Thymus (tissue), 11 donors: ENCODE results near the gene ZKSCAN5. TPM values are rescaled to one million over a fixed set of nuclear protein-coding genes. Genes with fewer than 3 reads are reported as not detected.
"Not testable (repeated sequence)": the region's sequence is repeated elsewhere in the genome, so short reads cannot be mapped to it uniquely, and the experiment has no call there.

Experiments used
- DNase-seq, 9 donors: peaks; one replicate each; pipeline ENCODE4 v3.0.0-alpha.2; 2013; ENCODE audit warnings: low spot score in 9 of 9, low read depth in 6 of 9, missing footprints in 1 of 9
- H3K27ac ChIP-seq, 2 donors: one replicate each; pipeline ENCODE4 v1.5.1; 2013; ENCODE audit warnings: control low read depth in 1 of 2, low read depth in 1 of 2, low read length in 1 of 2, mild to moderate bottlenecking in 1 of 2, moderate library complexity in 1 of 2
- H3K27me3 ChIP-seq, 2 donors: one replicate each; pipeline ENCODE4 v1.5.1; 2013; ENCODE audit warnings: low read length in 1 of 2; ENCODE audit not compliant: control insufficient read depth in 2 of 2, insufficient read depth in 1 of 2
- H3K36me3 ChIP-seq, 2 donors: one replicate each; pipeline ENCODE4 v1.5.1; 2013; ENCODE audit warnings: low read length in 1 of 2, mild to moderate bottlenecking in 1 of 2, moderate library complexity in 1 of 2; ENCODE audit not compliant: control insufficient read depth in 2 of 2, insufficient read depth in 2 of 2
- H3K4me1 ChIP-seq, 2 donors: one replicate each; pipeline ENCODE4 v1.5.1; 2013; ENCODE audit warnings: low read length in 2 of 2; ENCODE audit not compliant: control insufficient read depth in 2 of 2, insufficient read depth in 2 of 2
- H3K4me3 ChIP-seq, 2 donors: one replicate each; pipeline ENCODE4 v1.5.1; 2013; ENCODE audit warnings: low read length in 2 of 2, control low read depth in 1 of 2, mild to moderate bottlenecking in 1 of 2
- H3K9me3 ChIP-seq, 2 donors: one replicate each; pipeline ENCODE4 v1.5.1; 2013; ENCODE audit warnings: low read length in 1 of 2, mild to moderate bottlenecking in 1 of 2; ENCODE audit not compliant: control insufficient read depth in 2 of 2, insufficient read depth in 1 of 2
- WGBS: extraction: QIAGEN DNeasy Blood & Tissue Kit; methylation state at CpG from one replicate; pipeline ENCODE4 v1.1.7; 2013; 5-methylcytosine and 5-hydroxymethylcytosine counted together
- polyA plus RNA-seq: library from polyadenylated mRNA; stranded (reverse); fragments of 200-250 nt; gene quantifications from one replicate; pipeline ENCODE4 v1.2.3, GENCODE V29; 2013
- total RNA-seq: library from RNA; stranded (reverse); fragments of 120-200 nt; gene quantifications from one replicate; pipeline ENCODE4 v1.2.4, GENCODE V29; 2013
- donor health status: healthy.

Gene ZKSCAN5
- total and polyA plus RNA-seq, 2 donors: 5.7 to 11.0 TPM

GRCh38 chr7:99540542-99540941 is 36.1 kb downstream of the ZKSCAN5 start:
- Histone ChIP-seq H3K4me1 (no peaks in the 10 kb centered on the region), H3K36me3 (peaks cover 0 to 7% of the 10 kb centered on the region in 2 donors), H3K9me3 (peaks cover 5 to 57% of the 10 kb centered on the region in 2 donors), H3K4me3 (no peak overlapping the region), H3K27me3 (no peaks in the 10 kb centered on the region), H3K27ac (no peak overlapping the region)
- WGBS: 93% methylated on average over 5 of the region's 5 CpGs
- DNase-seq: no peak

DNA sequence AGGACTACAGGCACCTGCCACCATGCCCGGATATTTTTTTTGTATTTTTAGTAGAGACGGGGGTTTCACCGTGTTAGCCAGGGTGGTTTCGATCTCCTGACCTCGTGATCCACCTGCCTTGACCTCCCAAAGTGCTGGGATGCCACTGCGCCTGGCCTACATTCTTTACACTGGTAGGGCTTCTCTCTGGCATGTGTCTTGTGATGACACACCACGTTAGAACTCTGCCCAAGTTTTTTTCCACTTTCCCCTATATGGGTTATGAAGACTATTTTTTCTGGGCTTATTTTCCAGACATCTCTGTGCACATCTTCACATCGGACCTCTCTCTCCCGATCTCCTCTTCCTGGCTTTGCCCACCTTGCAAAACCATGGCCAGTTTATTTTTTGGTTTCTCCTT is 36.8 kb downstream of the ZKSCAN5 start:
- Histone ChIP-seq H3K36me3 (peaks cover 0 to 7% of the 10 kb centered on the region in 2 donors), H3K9me3 (peaks cover 5 to 53% of the 10 kb centered on the region in 2 donors), H3K27ac (no peak overlapping the region), H3K27me3 (no peaks in the 10 kb centered on the region), H3K4me1 (no peaks in the 10 kb centered on the region), H3K4me3 (no peak overlapping the region)
- DNase-seq: no peak
- 93% methylated on average over 9 of the region's 9 CpGs for WGBS

DNA sequence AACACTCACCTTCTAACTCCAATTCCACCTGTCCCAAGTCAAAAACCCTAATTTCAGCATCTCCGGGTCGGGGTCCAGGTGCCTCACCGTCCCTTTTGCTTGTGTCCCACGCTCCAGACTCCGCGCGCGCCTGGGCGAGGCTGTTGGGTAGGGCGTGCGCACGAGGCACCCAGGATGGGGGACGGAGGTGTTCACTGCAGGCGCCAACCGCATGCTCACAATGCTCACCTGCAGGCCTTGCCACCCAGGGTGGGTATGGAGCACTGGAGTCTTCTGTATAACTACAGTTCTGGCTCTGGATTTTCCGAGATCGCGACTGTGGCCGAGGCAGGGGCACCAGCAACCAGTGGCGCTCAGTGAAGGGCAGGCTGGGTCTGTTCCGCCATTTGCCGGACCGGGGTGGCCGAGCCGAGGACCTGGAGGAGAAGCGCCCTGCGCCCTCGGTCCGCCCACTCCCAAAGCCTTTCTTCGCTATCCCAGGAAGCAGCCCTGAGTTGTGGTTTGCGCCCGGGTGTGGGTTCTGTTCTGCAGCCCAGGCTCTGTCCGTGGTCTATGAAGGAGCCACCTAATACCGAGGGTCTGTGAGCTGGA is 38.7 kb downstream of the ZKSCAN5 start:
- no peak overlapping the region for H3K27ac ChIP-seq
- no peak for DNase-seq
- no peaks in the 10 kb centered on the region for H3K4me1 ChIP-seq
- 97% methylated on average over 34 of the region's 34 CpGs for WGBS
- no peaks in the 10 kb centered on the region for H3K27me3 ChIP-seq
- peaks cover 8 to 11% of the 10 kb centered on the region in 2 donors for H3K36me3 ChIP-seq
- peaks cover 5 to 44% of the 10 kb centered on the region in 2 donors for H3K9me3 ChIP-seq
- H3K4me3 ChIP-seq: no peak overlapping the region

GRCh38 chr7:99543916-99544315 is 39.5 kb downstream of the ZKSCAN5 start:
- peaks cover 10 to 11% of the 10 kb centered on the region in 2 donors for H3K36me3 ChIP-seq
- no peaks in the 10 kb centered on the region for H3K27me3 ChIP-seq
- no peak overlapping the region for H3K4me3 ChIP-seq
- no peaks in the 10 kb centered on the region for H3K4me1 ChIP-seq
- no peak overlapping the region for H3K27ac ChIP-seq
- no peak for DNase-seq
- H3K9me3 ChIP-seq: peaks cover 5 to 44% of the 10 kb centered on the region in 2 donors
- 97% methylated on average over 6 of the region's 6 CpGs for WGBS

- H3K27me3 ChIP-seq, H3K4me1 ChIP-seq, H3K27ac ChIP-seq, DNase-seq, H3K4me3 ChIP-seq: not testable (repeated sequence)
- H3K9me3 ChIP-seq: peaks cover 5 to 42% of the 10 kb centered on the region in 2 donors
- peaks cover 10 to 11% of the 10 kb centered on the region in 2 donors for H3K36me3 ChIP-seq
- 97% methylated on average over 5 of the region's 5 CpGs for WGBS
Observed at GRCh38 chr7:99545308-99545707, 40.8 kb downstream of the ZKSCAN5 start.

DNA sequence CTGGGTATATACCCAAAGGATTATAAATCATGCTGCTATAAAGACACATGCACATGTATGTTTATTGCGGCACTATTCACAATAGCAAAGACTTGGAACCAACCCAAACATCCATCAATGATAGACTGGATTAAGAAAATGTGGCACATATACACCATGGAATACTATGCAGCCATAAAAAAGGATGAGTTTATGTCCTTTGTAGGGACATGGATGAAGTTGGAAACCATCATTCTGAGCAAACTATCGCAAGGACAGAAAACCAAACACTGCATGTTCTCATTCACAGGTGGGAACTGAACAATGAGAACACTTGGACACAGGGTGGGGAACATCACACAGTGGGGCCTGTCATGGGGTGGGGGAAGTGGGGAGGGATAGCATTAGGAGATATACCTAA is 45.1 kb downstream of the ZKSCAN5 start:
- H3K9me3 ChIP-seq, H3K4me3 ChIP-seq, H3K27me3 ChIP-seq, DNase-seq, H3K27ac ChIP-seq: not testable (repeated sequence)
- H3K4me1 ChIP-seq: peaks cover 11 to 12% of the 10 kb centered on the region in 2 donors
- 100% methylated on average over 1 of the region's 2 CpGs for WGBS
- peaks cover 9 to 18% of the 10 kb centered on the region in 2 donors for H3K36me3 ChIP-seq

- WGBS: 19% methylated on average over 15 of the region's 15 CpGs
- H3K27ac ChIP-seq: peak overlapping the region; percentile 70 to 81
Observed at GRCh38 chr7:99551334-99551733, 46.9 kb downstream of the ZKSCAN5 start.

DNA sequence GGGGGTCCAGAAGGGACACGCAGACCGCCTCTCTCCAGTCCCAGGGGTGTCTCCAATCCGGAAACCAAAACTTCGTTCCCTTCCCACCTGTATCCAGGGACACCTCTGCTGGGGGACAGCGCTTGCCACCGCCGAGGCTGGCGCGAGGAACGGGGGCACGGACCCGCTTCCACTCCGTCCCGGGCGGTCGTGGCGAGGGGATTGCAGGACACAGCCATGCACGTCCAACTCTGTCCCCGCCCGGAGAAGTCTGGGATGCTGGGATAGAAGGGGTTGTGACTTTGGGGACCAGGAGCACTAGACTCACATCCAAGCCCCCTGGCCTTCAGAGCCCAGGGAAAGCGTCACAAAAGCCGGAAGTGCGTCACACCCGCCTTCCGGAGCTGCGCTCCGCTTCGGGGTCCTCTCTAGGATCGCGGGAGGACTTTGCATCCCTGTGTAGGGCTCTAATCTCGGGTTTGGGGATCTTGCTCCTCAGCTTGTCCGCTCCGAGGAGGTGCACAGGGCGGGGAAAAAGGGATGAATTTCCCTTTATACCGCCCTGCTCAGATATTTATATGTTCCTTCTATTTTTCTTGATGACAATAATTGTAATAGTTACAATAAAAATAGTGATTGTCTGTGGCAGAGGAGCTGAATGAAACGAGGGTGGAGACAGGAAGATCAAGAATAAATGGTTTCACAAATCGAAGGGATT is 47.5 kb downstream of the ZKSCAN5 start, which contains the start of gene FAM200A:
Gene FAM200A (minus strand): TSS at position 348 of the 697 bp plus-strand sequence. CDS start 3,707 bp downstream, outside the sequence.
- under 1% methylated on average over 37 of the region's 37 CpGs for WGBS
- peak; percentile 83 to 96 (median 91) for DNase-seq
- no peaks in the 10 kb centered on the region for H3K27me3 ChIP-seq
- H3K4me3 ChIP-seq: peak within 1 kb of the TSS; percentile 82 to 99
- H3K9me3 ChIP-seq: no peaks in the 10 kb centered on the region
- peaks cover 13 to 14% of the 10 kb centered on the region in 2 donors for H3K4me1 ChIP-seq
- peaks cover 13 to 37% of the 10 kb centered on the region in 2 donors for H3K36me3 ChIP-seq
- peak within 1 kb of the TSS; percentile 70 to 81 for H3K27ac ChIP-seq

More at GRCh38 chr7:99551334-99551733, 46.9 kb downstream of the ZKSCAN5 start:
- peaks cover 13 to 36% of the 10 kb centered on the region in 2 donors for H3K36me3 ChIP-seq
- H3K4me1 ChIP-seq: peaks cover 11 to 12% of the 10 kb centered on the region in 2 donors
- no peak for DNase-seq
- no peaks in the 10 kb centered on the region for H3K9me3 ChIP-seq
- H3K27me3 ChIP-seq: no peaks in the 10 kb centered on the region
- peak overlapping the region; percentile 82 to 99 for H3K4me3 ChIP-seq

- H3K4me3 ChIP-seq: no peak overlapping the region
- H3K27me3 ChIP-seq: no peaks in the 10 kb centered on the region
- no peak overlapping the region for H3K27ac ChIP-seq
- DNase-seq: no peak
- no peaks in the 10 kb centered on the region for H3K9me3 ChIP-seq
- H3K36me3 ChIP-seq: peaks cover 12 to 33% of the 10 kb centered on the region in 2 donors
- H3K4me1 ChIP-seq: peaks cover 20 to 22% of the 10 kb centered on the region in 2 donors
- WGBS: 99% methylated on average over 4 of the region's 4 CpGs
Observed at GRCh38 chr7:99553039-99553438, 48.6 kb downstream of the ZKSCAN5 start.
